ENCODE data around the gene KDM6A.

The KDM6A gene

DNA sequence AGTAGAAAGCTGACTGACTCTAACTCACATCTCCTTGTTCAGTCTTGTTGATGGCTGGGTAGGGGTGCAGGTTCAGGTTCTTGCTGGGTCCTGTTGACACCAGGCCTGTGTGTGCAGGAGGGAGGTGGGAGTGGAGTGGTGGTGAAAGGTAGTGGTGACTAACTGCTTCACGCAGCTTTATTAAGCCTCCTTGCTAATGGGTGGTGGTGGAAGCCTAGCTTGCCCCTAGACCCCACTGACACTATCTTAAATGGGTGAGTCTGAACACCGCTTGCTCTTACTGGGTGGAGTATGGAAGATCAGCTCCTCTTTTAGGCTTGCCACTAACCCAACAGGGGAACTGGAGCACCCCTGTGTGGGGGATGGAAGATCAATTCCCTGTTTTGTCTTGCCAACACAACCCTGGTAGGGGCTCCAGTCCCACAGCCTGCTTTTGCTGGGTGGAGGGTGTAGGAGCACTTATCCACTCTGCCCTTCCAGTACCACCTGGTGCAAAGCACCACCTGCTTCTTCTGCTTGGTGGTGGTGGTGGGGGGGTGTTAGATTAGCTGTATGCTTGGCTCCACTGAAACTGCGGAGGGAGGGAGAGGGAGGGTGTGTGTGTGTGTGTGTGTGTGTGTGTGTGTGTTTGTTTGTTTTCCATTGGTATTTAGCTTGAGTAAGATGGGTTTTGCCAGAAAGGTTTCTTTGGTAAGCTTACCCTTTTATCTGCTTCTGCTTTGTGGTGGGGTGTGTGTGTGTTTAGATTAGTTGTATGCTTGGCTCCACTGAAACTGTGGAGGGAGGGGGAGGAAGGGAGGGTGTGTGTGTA, 25.6 kb downstream of the KDM6A start:
- Histone ChIP-seq H3K79me2 (ENCODE audit: insufficient read depth, low read length) (peaks cover 89% of the 10 kb centered on the region), H3K4me3 (ENCODE audit: low read depth, low read length, poor library complexity, severe bottlenecking) (peak overlapping the region; percentile 23), H3K9ac (ENCODE audit: low read length) (no peak overlapping the region), H2AFZ (ENCODE audit: low read length) (no peak overlapping the region), H3K9me2 (ENCODE audit: low read depth, low read length) (no peaks in the 10 kb centered on the region), H3K27ac (ENCODE audit: low read depth, low read length, poor library complexity, severe bottlenecking) (peak overlapping the region; percentile 85), H4K20me1 (ENCODE audit: insufficient read depth, low read length) (no peaks in the 10 kb centered on the region), H3K9me3 (ENCODE audit: low read length) (peaks cover 3% of the 10 kb centered on the region; the same call in 1 of the 2 replicates), H3K4me1 (ENCODE audit: insufficient read depth, low read length, severe bottlenecking) (peaks cover 50% of the 10 kb centered on the region), H3K27me3 (ENCODE audit: insufficient read depth, low read length) (no peaks in the 10 kb centered on the region), H3F3A (ENCODE audit: insufficient read depth, low read length) (no peaks in the 10 kb centered on the region), H3K4me2 (ENCODE audit: low read length) (peak overlapping the region; percentile 46; the same call in 1 of the 2 replicates), H3K36me3 (ENCODE audit: insufficient read depth, low read length) (no peaks in the 10 kb centered on the region; the same call in 1 of the 2 replicates)
- TF ChIP-seq, protein P1, sequence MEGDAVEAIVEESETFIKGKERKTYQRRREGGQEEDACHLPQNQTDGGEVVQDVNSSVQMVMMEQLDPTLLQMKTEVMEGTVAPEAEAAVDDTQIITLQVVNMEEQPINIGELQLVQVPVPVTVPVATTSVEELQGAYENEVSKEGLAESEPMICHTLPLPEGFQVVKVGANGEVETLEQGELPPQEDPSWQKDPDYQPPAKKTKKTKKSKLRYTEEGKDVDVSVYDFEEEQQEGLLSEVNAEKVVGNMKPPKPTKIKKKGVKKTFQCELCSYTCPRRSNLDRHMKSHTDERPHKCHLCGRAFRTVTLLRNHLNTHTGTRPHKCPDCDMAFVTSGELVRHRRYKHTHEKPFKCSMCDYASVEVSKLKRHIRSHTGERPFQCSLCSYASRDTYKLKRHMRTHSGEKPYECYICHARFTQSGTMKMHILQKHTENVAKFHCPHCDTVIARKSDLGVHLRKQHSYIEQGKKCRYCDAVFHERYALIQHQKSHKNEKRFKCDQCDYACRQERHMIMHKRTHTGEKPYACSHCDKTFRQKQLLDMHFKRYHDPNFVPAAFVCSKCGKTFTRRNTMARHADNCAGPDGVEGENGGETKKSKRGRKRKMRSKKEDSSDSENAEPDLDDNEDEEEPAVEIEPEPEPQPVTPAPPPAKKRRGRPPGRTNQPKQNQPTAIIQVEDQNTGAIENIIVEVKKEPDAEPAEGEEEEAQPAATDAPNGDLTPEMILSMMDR (IDR thresholded peaks at IDR 0.05; ENCODE audit: low read length): no peak
- no peak for TF ChIP-seq EZH2 (IDR thresholded peaks at IDR 0.05; ENCODE audit: borderline replicate concordance, low read length)

- no peaks in the 10 kb centered on the region for H3K9me2 ChIP-seq (ENCODE audit: low read depth, low read length)
- no peaks in the 10 kb centered on the region for H3F3A ChIP-seq (ENCODE audit: insufficient read depth, low read length)
- peaks cover 63% of the 10 kb centered on the region for H3K4me1 ChIP-seq (ENCODE audit: insufficient read depth, low read length, severe bottlenecking)
- no peaks in the 10 kb centered on the region; the same call in 1 of the 2 replicates for H3K36me3 ChIP-seq (ENCODE audit: insufficient read depth, low read length)
- peaks cover 3% of the 10 kb centered on the region; the same call in 1 of the 2 replicates for H3K9me3 ChIP-seq (ENCODE audit: low read length)
- H3K4me2 ChIP-seq (ENCODE audit: low read length): peak overlapping the region; percentile 46
- no peak overlapping the region for H3K9ac ChIP-seq (ENCODE audit: low read length)
- no peaks in the 10 kb centered on the region for H4K20me1 ChIP-seq (ENCODE audit: insufficient read depth, low read length)
- peaks cover 93% of the 10 kb centered on the region for H3K79me2 ChIP-seq (ENCODE audit: insufficient read depth, low read length)
- H3K27me3 ChIP-seq (ENCODE audit: insufficient read depth, low read length): no peaks in the 10 kb centered on the region
- H2AFZ ChIP-seq (ENCODE audit: low read length): no peak overlapping the region
- TF ChIP-seq, protein P1 (IDR thresholded peaks at IDR 0.05; ENCODE audit: low read length): no peak
- TF ChIP-seq EZH2 (IDR thresholded peaks at IDR 0.05; ENCODE audit: borderline replicate concordance, low read length): no peak
- peak overlapping the region; percentile 85 for H3K27ac ChIP-seq (ENCODE audit: low read depth, low read length, poor library complexity, severe bottlenecking)
- peak overlapping the region; percentile 23 for H3K4me3 ChIP-seq (ENCODE audit: low read depth, low read length, poor library complexity, severe bottlenecking)
Observed at GRCh38 chrX:44899946-44900345, 27.0 kb downstream of the KDM6A start.

- no peaks in the 10 kb centered on the region for H3K36me3 ChIP-seq (ENCODE audit: insufficient read depth, low read length)
- H3K4me3 ChIP-seq (ENCODE audit: low read depth, low read length, poor library complexity, severe bottlenecking): no peak overlapping the region
- no peaks in the 10 kb centered on the region for H3K27me3 ChIP-seq (ENCODE audit: insufficient read depth, low read length)
- no peaks in the 10 kb centered on the region for H3F3A ChIP-seq (ENCODE audit: insufficient read depth, low read length)
- no peak for TF ChIP-seq EZH2 (IDR thresholded peaks at IDR 0.05; ENCODE audit: borderline replicate concordance, low read length)
- TF ChIP-seq, protein P1 (IDR thresholded peaks at IDR 0.05; ENCODE audit: low read length): no peak
- H3K9me2 ChIP-seq (ENCODE audit: low read depth, low read length): no peaks in the 10 kb centered on the region
- H3K4me1 ChIP-seq (ENCODE audit: insufficient read depth, low read length, severe bottlenecking): peaks cover 82% of the 10 kb centered on the region
- H3K9ac ChIP-seq (ENCODE audit: low read length): no peak overlapping the region
- no peaks in the 10 kb centered on the region for H4K20me1 ChIP-seq (ENCODE audit: insufficient read depth, low read length)
- H3K4me2 ChIP-seq (ENCODE audit: low read length): peak overlapping the region; percentile 6; the same call in 1 of the 2 replicates
- H3K9me3 ChIP-seq (ENCODE audit: low read length): no peaks in the 10 kb centered on the region
- peaks cover 94% of the 10 kb centered on the region for H3K79me2 ChIP-seq (ENCODE audit: insufficient read depth, low read length)
- peak overlapping the region; percentile 66 for H3K27ac ChIP-seq (ENCODE audit: low read depth, low read length, poor library complexity, severe bottlenecking)
- H2AFZ ChIP-seq (ENCODE audit: low read length): no peak overlapping the region
Observed at GRCh38 chrX:44903107-44903506, 30.1 kb downstream of the KDM6A start.
